ENCODE results near the gene TULP4. TPM values are rescaled to one million over a fixed set of nuclear protein-coding genes. Genes with fewer than 3 reads are reported as not detected.

Gene TULP4
- total RNA-seq, 1 donor from 2014 or later, result 36.3 TPM

GRCh38 chr6:158356586-158357546 is 44.6 kb downstream of the TULP4 start:
- intact Hi-C loops (cut with micrococcal nuclease), result no loop called here

GRCh38 chr6:158357570-158358216 is 45.4 kb downstream of the TULP4 start:
- intact Hi-C loops (cut with micrococcal nuclease), result no loop called here

GRCh38 chr6:158358450-158359077 is 46.3 kb downstream of the TULP4 start:
- intact Hi-C loops (cut with micrococcal nuclease), result no loop called here

GRCh38 chr6:158361068-158361467 is 48.8 kb downstream of the TULP4 start:
- intact Hi-C loops (cut with micrococcal nuclease), result no loop called here

GRCh38 chr6:158361961-158362669 is 49.9 kb downstream of the TULP4 start:
- intact Hi-C loops (cut with micrococcal nuclease), result no loop called here

- intact Hi-C loops (cut with micrococcal nuclease), result no loop called here
These were observed 54.1 kb downstream of the TULP4 start for GRCh38 chr6:158366363-158366762.

GRCh38 chr6:158367816-158368215 is 55.6 kb downstream of the TULP4 start:
- intact Hi-C loops (cut with micrococcal nuclease), result no loop called here

GRCh38 chr6:158369241-158369640 is 57.0 kb downstream of the TULP4 start:
- intact Hi-C loops (cut with micrococcal nuclease), result no loop called here

GRCh38 chr6:158370805-158371204 is 58.5 kb downstream of the TULP4 start:
- intact Hi-C loops (cut with micrococcal nuclease), result no loop called here

- intact Hi-C loops (cut with micrococcal nuclease), result no loop called here
These were observed 59.0 kb downstream of the TULP4 start for GRCh38 chr6:158371261-158371660.

GRCh38 chr6:158372574-158372973 is 60.3 kb downstream of the TULP4 start:
- intact Hi-C loops (cut with micrococcal nuclease), result no loop called here

GRCh38 chr6:158373214-158373613 is 60.9 kb downstream of the TULP4 start:
- intact Hi-C loops (cut with micrococcal nuclease), result no loop called here

GRCh38 chr6:158374020-158374419 is 61.8 kb downstream of the TULP4 start:
- intact Hi-C loops (cut with micrococcal nuclease), result no loop called here

- intact Hi-C loops (cut with micrococcal nuclease), result no loop called here
These were observed 64.4 kb downstream of the TULP4 start for GRCh38 chr6:158376631-158377081.

- intact Hi-C loops (cut with micrococcal nuclease), result no loop called here
These were observed 65.6 kb downstream of the TULP4 start for GRCh38 chr6:158377860-158378259.

- intact Hi-C loops (cut with micrococcal nuclease), result no loop called here
These were observed 67.1 kb downstream of the TULP4 start for GRCh38 chr6:158379336-158379735.

- intact Hi-C loops (cut with micrococcal nuclease), result no loop called here
These were observed 68.9 kb downstream of the TULP4 start for GRCh38 chr6:158381214-158381613.

- intact Hi-C loops (cut with micrococcal nuclease), result no loop called here
These were observed 70.2 kb downstream of the TULP4 start for GRCh38 chr6:158382491-158382890.

- intact Hi-C loops (cut with micrococcal nuclease), result no loop called here
These were observed 70.8 kb downstream of the TULP4 start for GRCh38 chr6:158383057-158383456.

- intact Hi-C loops (cut with micrococcal nuclease), result no loop called here
These were observed 71.3 kb downstream of the TULP4 start for GRCh38 chr6:158383542-158383941.

GRCh38 chr6:158384671-158385110 is 72.4 kb downstream of the TULP4 start:
- intact Hi-C loops (cut with micrococcal nuclease), result no loop called here

Measured in T-helper 1 cell treated with Interleukin-12 subunit alpha and Interleukin-12 subunit beta and Interleukin-4 antibody, amounts not matched to agents 30 ng/mL and 1 ng/mL, for 36 hours (primary cell).